Measurements from ENCODE around the gene OPN3. TPM values are rescaled to one million over a fixed set of nuclear protein-coding genes. Genes with fewer than 3 reads are reported as not detected.

The OPN3 gene
- total and polyA plus RNA-seq, 9 of the 15 experiments (the other 6 are each of a cell fraction or from before 2014, with no cell fraction given): 4.2 to 34.6 (median 17.0) TPM

GRCh38 chr1:241610056-241610815, 29.9 kb downstream of the OPN3 start (continued):
- TF ChIP-seq, protein P1, sequence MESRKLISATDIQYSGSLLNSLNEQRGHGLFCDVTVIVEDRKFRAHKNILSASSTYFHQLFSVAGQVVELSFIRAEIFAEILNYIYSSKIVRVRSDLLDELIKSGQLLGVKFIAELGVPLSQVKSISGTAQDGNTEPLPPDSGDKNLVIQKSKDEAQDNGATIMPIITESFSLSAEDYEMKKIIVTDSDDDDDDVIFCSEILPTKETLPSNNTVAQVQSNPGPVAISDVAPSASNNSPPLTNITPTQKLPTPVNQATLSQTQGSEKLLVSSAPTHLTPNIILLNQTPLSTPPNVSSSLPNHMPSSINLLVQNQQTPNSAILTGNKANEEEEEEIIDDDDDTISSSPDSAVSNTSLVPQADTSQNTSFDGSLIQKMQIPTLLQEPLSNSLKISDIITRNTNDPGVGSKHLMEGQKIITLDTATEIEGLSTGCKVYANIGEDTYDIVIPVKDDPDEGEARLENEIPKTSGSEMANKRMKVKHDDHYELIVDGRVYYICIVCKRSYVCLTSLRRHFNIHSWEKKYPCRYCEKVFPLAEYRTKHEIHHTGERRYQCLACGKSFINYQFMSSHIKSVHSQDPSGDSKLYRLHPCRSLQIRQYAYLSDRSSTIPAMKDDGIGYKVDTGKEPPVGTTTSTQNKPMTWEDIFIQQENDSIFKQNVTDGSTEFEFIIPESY (CRISPR knock-in tag; IDR thresholded peaks at IDR 0.05): no peak
- TF ChIP-seq BRF1 (IDR thresholded peaks at IDR 0.05; ENCODE audit: borderline replicate concordance, extremely low read depth, insufficient read length) (no peak), ARID1B (IDR thresholded peaks at IDR 0.05) (peak; percentile 88), FOXJ2 (tag; IDR thresholded peaks at IDR 0.05) (peak; percentile 94), CCNT2 (IDR thresholded peaks at IDR 0.05; ENCODE audit: borderline replicate concordance, extremely low read depth, insufficient read length, low read depth, low read length) (peak; percentile 75), ZFP36 (IDR thresholded peaks at IDR 0.05; ENCODE audit: low read depth, low read length, partially characterized antibody) (no peak), RBBP5 (IDR thresholded peaks at IDR 0.05; ENCODE audit: borderline replicate concordance, insufficient read depth, low read length, poor library complexity, severe bottlenecking) (no peak), CREM (IDR thresholded peaks at IDR 0.05; ENCODE audit: low read depth) (no peak), ZC3H8 (IDR thresholded peaks at IDR 0.05) (no peak), KHSRP (IDR thresholded peaks at IDR 0.05) (no peak), ZNF507 (tag; conservative IDR thresholded peaks at IDR 0.05) (no peak), L3MBTL2 (IDR thresholded peaks at IDR 0.05) (no peak), PBX2 (CRISPR knock-in tag; IDR thresholded peaks at IDR 0.05; ENCODE audit: low read depth) (no peak), PBX2 (tag; conservative IDR thresholded peaks at IDR 0.05; ENCODE audit: low read depth) (peak; percentile 62), ZKSCAN1 (IDR thresholded peaks at IDR 0.05; ENCODE audit: low read depth, low read length) (no peak), MIER1 (IDR thresholded peaks at IDR 0.05; ENCODE audit: low read depth) (no peak), ETS1 (conservative IDR thresholded peaks at IDR 0.05; ENCODE audit: control insufficient read depth, low read depth, low read length) (no peak), GABPB1 (CRISPR knock-in tag; IDR thresholded peaks at IDR 0.05) (no peak), CTBP1 (IDR thresholded peaks at IDR 0.05; ENCODE audit: borderline replicate concordance) (peak; percentile 72; the same call in 1 of the 2 replicates)
- TF ChIP-seq, protein P2, sequence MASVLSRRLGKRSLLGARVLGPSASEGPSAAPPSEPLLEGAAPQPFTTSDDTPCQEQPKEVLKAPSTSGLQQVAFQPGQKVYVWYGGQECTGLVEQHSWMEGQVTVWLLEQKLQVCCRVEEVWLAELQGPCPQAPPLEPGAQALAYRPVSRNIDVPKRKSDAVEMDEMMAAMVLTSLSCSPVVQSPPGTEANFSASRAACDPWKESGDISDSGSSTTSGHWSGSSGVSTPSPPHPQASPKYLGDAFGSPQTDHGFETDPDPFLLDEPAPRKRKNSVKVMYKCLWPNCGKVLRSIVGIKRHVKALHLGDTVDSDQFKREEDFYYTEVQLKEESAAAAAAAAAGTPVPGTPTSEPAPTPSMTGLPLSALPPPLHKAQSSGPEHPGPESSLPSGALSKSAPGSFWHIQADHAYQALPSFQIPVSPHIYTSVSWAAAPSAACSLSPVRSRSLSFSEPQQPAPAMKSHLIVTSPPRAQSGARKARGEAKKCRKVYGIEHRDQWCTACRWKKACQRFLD (CRISPR knock-in tag; IDR thresholded peaks at IDR 0.05): no peak
